ENCODE data around the gene RELN. TPM values are rescaled to one million over a fixed set of nuclear protein-coding genes. Genes with fewer than 3 reads are reported as not detected.

Gene RELN
- total and polyA plus RNA-seq, 2 of the 13 experiments (the other 11 are each of a cell fraction or from before 2014, with no cell fraction given), result 315 to 332 TPM

DNA sequence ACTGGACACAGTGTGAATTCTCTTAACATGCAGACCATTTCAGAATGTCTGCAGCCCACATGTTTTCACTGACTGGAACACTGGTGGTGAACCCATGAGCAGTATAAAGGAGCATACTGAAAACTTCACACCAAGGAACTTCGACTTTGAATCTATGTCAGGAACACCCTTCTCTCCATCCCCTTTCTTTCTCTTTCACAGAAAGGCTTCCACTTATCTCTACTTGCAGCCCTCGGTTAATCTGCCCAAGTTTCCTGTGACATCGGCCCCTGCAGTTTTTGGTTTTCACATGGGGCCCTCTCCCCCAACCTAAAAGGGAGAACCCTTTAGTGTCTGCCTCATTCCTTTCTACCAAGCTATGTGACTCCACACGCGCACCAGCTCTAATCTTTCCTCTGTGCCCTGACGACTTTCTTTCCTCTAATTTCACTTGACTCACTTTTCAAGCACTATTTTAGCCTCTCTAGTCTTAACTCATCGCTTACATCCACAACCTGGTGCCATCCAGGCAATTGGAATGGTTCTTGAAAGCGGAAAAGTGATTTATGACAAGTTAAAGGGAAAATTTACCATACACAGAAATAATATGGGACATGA lies 70.1 kb downstream of the RELN start:
- no peak for FAIRE-seq
- Histone ChIP-seq H3K27me3 (ENCODE audit: control insufficient read depth in 1 of 2, insufficient read depth in 2 of 2, low read length in 2 of 2) (no peaks in the 10 kb centered on the region), H3K4me3 (replicated peaks in 1 of 3; ENCODE audit: insufficient read depth in 1 of 3, low read depth in 2 of 3, low read length in 3 of 3) (no peak overlapping the region), H3K4me1 (ENCODE audit: insufficient read depth, low read length) (peaks cover 16% of the 10 kb centered on the region), H3K27ac (ENCODE audit: extremely low read length, insufficient read depth, low read length) (no peak overlapping the region), H2AFZ (ENCODE audit: low read length) (no peak overlapping the region), H3K79me2 (ENCODE audit: insufficient read depth, low read length) (peaks cover 3% of the 10 kb centered on the region), H3K9me3 (ENCODE audit: low read length) (no peaks in the 10 kb centered on the region), H3K36me3 (replicated peaks in 1 of 2; ENCODE audit: control insufficient read depth in 1 of 2, insufficient read depth in 2 of 2, low read length in 2 of 2) (peaks cover 0 to 12% of the 10 kb centered on the region in 2 experiments; a peak in 4 of 5 replicates), H3K4me2 (ENCODE audit: low read depth, low read length) (no peak overlapping the region), H4K20me1 (ENCODE audit: insufficient read depth, low read length) (peaks cover 8% of the 10 kb centered on the region; the same call in 1 of the 2 replicates), H3K9ac (ENCODE audit: insufficient read depth, low read depth, low read length) (no peak overlapping the region)
- no TSS peak for BruUV-seq (replicated peaks)
- in situ Hi-C loops (cut with HindIII; ENCODE audit: extremely low pct_ligation_motif_present, low pct_unique_long_range_greater_than_20kb) (no loop called here), intact Hi-C loops (cut with micrococcal nuclease; ENCODE audit: unreplicated experiment) (no loop called here)
- ATAC-seq, result no peak
- ChIA-PET CTCF (ENCODE audit: low intra/inter-chr PET ratio, low total read pairs) (no interaction called here), POLR2A (no interaction called here)
- no peak for DNase-seq (ENCODE audit: low spot score)
- 77% methylated on average over 8 of the region's 8 CpGs for WGBS (ENCODE audit: low lambda C conversion rate)
- TF ChIP-seq ZNF207 (IDR thresholded peaks at IDR 0.05; ENCODE audit: borderline replicate concordance) (no peak), POLR2G (IDR thresholded peaks at IDR 0.05; ENCODE audit: low read depth, low read length) (peak; percentile 27; the same call in 1 of the 2 replicates), AGO2 (optimal IDR thresholded peaks at IDR 0.05; ENCODE audit: low read depth, low read length) (peak; percentile 52)
- TF ChIP-seq, protein P1, sequence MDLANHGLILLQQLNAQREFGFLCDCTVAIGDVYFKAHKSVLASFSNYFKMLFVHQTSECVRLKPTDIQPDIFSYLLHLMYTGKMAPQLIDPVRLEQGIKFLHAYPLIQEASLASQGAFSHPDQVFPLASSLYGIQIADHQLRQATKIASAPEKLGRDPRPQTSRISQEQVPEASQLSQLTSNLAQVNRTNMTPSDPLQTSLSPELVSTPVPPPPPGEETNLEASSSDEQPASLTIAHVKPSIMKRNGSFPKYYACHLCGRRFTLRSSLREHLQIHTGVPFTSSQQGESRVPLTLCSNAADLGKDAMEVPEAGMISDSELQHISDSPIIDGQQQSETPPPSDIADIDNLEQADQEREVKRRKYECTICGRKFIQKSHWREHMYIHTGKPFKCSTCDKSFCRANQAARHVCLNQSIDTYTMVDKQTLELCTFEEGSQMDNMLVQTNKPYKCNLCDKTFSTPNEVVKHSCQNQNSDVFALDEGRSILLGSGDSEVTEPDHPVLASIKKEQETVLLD (CRISPR knock-in tag; IDR thresholded peaks at IDR 0.05; ENCODE audit: low read depth), result no peak

DNA sequence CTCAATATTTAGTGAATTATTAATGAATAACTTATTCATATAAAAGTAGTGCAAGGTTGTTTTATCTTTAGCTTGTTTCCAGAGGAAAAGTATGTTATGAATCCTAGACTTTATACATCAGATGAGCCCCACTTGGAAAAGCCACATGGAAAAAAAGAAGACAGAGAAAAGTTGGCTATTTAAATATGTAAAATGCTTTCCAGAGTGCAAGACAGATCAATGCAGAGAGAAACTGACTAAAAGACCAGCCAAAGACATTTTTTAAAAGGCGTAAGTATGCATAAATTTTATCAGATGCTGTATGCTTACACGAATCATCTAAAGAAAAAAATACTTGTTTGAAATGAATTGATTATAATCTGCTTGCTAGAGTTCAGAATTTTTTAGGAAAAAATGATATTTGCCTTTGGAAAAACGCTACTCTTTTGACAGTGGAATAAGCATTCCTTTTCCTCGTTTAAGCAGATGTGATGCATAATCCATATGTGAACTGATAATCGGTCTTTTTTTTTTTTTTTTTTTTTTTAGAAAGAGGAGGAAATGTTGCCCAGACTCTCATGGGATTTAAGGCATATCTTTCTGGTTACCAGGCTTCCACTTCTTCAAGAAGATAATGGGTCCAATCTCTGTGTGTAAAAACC lies 70.7 kb downstream of the RELN start:
- Histone ChIP-seq H3K9me3 (ENCODE audit: low read length) (no peaks in the 10 kb centered on the region), H3K36me3 (replicated peaks in 1 of 2; ENCODE audit: control insufficient read depth in 1 of 2, insufficient read depth in 2 of 2, low read length in 2 of 2) (peaks cover 0 to 12% of the 10 kb centered on the region in 2 experiments; a peak in 3 of 5 replicates), H3K27ac (ENCODE audit: extremely low read length, insufficient read depth, low read length) (no peak overlapping the region), H3K4me3 (replicated peaks in 1 of 3; ENCODE audit: insufficient read depth in 1 of 3, low read depth in 2 of 3, low read length in 3 of 3) (no peak overlapping the region), H3K4me2 (ENCODE audit: low read depth, low read length) (no peak overlapping the region), H3K4me1 (ENCODE audit: insufficient read depth, low read length) (peaks cover 16% of the 10 kb centered on the region), H3K27me3 (ENCODE audit: control insufficient read depth in 1 of 2, insufficient read depth in 2 of 2, low read length in 2 of 2) (no peaks in the 10 kb centered on the region; a peak in 1 of 5 replicates), H3K9ac (ENCODE audit: insufficient read depth, low read depth, low read length) (no peak overlapping the region), H3K79me2 (ENCODE audit: insufficient read depth, low read length) (peaks cover 3% of the 10 kb centered on the region), H4K20me1 (ENCODE audit: insufficient read depth, low read length) (peaks cover 8% of the 10 kb centered on the region; the same call in 1 of the 2 replicates), H2AFZ (ENCODE audit: low read length) (no peak overlapping the region)
- in situ Hi-C loops (cut with HindIII; ENCODE audit: extremely low pct_ligation_motif_present, low pct_unique_long_range_greater_than_20kb), result no loop called here
- FAIRE-seq (no peak), ATAC-seq (no peak), DNase-seq (ENCODE audit: low spot score) (no peak)
- TF ChIP-seq AGO2 (optimal IDR thresholded peaks at IDR 0.05; ENCODE audit: low read depth, low read length) (peak; percentile 18), ZNF33A (CRISPR knock-in tag; IDR thresholded peaks at IDR 0.05; ENCODE audit: borderline replicate concordance) (no peak), ESRRA (CRISPR knock-in tag; IDR thresholded peaks at IDR 0.05; ENCODE audit: low read depth) (no peak)
- TF ChIP-seq, protein P2, sequence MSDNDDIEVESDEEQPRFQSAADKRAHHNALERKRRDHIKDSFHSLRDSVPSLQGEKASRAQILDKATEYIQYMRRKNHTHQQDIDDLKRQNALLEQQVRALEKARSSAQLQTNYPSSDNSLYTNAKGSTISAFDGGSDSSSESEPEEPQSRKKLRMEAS (IDR thresholded peaks at IDR 0.05), result no peak
- ChIA-PET POLR2A (no interaction called here), CTCF (ENCODE audit: low intra/inter-chr PET ratio, low total read pairs) (no interaction called here)
- 64% methylated on average over 5 of the region's 5 CpGs for WGBS (ENCODE audit: low lambda C conversion rate)
- intact Hi-C loops (cut with micrococcal nuclease; ENCODE audit: unreplicated experiment), result no loop called here
- BruUV-seq (replicated peaks), result no TSS peak
